IPS-18c (cell line): Measurements from ENCODE around the gene PLOD2.
"Not testable (repeated sequence)": the region's sequence is repeated elsewhere in the genome, so short reads cannot be mapped to it uniquely, and the experiment has no call there.

ENCODE experiments used
- H3K4me3 ChIP-seq: 2 replicates; pipeline ENCODE4 v1.7.0; 2013; ENCODE audit warnings: low read depth, mild to moderate bottlenecking, low read length, moderate library complexity; ENCODE audit not compliant: insufficient read depth
- H3K9me3 ChIP-seq: one replicate; pipeline ENCODE4 v1.6.1; 2013; ENCODE audit warnings: mild to moderate bottlenecking, low read length, moderate library complexity; ENCODE audit not compliant: control insufficient read depth, insufficient read depth

The PLOD2 gene

DNA sequence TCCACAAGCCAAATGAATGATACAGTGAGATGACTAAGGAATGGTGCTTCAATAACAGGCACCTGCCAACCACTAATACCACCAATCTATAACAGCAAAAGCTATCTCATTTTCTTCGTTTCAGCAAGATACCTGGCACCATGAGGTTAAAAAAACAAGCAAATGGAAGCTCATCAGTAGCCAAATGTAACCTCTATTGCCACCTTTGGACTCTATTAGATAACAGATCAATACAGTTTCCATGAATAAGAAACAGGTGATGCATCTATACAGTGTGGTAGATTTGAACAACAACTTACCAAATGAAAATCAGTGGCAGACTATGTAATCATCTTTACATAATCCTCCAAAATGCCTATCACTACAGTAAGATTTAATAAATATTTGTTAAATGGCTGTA, 32.8 kb downstream of the PLOD2 start:
- Histone ChIP-seq H3K9me3 (no peaks in the 10 kb centered on the region), H3K4me3 (no peak overlapping the region)

DNA sequence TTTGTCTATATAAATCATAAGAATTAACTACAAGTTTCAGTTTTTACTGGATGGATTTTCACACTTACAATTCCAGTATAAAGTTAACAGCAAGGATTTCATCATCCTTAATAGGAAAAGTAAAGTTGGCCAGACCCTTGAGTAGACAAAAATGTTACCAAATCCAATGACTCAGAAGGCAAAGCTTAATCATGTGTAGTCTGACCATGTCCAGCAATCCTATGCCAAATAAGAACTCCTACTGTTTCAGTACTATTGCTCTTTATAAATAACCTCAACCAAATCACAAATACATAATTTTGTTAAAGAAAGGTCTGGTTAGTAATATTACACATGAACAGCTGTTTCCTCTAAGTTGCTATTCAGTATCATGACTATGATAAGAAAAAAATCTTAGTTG, 35.0 kb downstream of the PLOD2 start:
- no peak overlapping the region for H3K4me3 ChIP-seq

DNA sequence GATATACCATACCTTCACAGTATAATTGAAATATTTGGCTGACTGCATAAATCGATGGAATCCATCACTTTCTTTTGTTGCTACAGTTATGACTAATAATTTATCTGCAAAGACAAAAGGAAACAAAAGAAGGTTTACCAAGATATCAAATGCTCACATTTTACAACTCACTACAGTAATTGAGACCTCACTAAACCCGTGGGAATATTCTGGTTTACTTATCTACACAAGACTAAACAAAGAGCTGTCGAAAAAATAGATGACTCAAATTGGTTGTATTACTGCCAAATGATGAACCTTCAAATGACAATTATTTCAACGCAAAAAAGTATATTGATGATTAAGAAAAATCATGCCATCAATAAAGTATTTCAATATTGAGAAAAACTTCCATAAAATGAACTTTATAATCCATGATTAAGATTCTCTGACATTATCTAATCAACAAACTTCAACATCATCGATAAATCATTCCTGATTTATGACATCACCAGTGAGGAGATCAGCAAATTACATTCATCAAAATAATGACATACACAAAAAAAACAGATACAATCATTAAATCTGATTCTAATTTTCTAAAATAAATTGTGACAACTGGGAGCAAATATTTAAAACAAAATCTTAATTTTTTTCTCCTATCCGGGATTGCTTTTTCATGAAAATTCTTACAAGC, 36.7 kb downstream of the PLOD2 start:
- no peak overlapping the region for H3K4me3 ChIP-seq
- H3K9me3 ChIP-seq: no peaks in the 10 kb centered on the region

More for the DNA sequence above, 35.0 kb downstream of the PLOD2 start:
- no peaks in the 10 kb centered on the region for H3K9me3 ChIP-seq

DNA sequence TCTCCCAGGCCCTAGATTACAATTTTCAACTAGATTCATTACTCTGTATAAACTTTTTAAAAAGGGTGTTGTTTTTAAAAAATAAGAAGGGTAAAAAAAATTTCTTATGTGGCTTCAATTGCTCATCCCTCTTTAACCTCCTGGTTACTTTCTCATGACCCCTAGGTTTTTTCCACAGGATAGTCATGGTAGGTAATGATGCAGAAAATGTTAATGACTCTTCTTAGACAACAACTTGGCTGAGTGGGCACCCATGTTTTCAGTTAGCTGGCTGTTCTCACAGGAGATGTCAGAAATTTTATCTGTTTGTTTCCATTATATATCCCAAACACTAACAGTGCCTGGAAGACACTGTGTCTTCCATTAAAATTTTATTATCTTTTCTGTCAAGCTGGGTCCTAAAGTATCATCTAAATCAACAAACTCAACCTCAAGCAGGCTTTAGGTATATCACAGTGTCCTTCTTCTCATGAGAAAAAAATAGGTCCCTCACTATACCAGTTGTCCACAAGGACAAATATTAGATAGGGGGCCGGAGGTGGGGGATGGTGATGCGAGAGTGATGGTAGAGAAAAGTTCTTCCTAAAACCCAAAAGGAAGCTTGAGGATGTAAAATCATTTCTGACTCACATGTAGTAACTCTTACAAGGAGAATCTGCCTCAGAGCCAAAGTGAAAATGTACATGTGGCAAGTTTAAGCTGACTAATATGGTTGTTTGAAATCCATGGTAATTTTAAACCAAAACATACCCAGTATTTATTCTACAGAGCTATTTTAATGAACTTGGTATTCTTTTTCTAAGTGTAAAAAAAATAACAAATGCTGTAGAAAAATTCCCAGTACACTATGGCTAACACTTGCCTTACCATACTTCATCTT, 43.3 kb downstream of the PLOD2 start:
- Histone ChIP-seq H3K4me3 (no peak overlapping the region), H3K9me3 (no peaks in the 10 kb centered on the region)

DNA sequence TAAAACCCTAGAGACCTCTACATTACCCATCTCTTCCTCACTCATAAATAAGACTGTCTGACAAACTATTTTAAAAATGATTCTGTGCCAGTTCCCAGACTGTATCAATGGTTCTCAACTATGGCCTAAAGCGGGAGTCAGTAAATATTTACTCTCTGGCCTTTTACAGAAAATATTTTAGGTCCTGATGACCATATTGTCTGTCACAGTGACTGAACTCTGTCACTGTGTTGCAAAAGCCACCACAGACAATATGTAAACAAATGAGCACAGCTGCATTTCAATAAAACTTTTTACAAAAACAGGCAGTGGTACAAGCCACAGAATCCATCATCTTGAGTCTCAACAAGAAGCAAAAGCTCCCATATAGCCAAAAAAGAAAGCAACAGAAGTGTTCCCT, 45.4 kb downstream of the PLOD2 start:
- no peaks in the 10 kb centered on the region for H3K9me3 ChIP-seq
- no peak overlapping the region for H3K4me3 ChIP-seq

DNA sequence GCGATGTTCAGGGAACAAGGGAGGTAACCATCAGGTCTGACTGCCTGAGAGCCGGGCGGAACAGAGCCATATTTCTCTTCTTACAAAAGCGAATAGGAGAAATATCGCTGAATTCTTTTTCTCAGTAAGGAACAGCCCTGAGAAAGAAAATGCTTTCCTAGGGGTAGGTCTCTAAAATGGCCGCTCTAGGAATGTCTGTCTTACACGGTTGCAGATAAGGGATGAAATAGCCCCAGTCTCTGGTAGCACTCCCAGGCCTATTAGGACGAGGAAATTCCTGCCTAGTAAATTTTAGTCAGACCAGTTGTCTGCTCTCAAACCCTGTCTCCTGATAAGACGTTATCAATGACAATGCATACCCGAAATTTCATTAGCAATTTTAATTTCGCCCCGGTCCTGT, 47.2 kb downstream of the PLOD2 start:
- H3K9me3 ChIP-seq, H3K4me3 ChIP-seq: not testable (repeated sequence)

DNA sequence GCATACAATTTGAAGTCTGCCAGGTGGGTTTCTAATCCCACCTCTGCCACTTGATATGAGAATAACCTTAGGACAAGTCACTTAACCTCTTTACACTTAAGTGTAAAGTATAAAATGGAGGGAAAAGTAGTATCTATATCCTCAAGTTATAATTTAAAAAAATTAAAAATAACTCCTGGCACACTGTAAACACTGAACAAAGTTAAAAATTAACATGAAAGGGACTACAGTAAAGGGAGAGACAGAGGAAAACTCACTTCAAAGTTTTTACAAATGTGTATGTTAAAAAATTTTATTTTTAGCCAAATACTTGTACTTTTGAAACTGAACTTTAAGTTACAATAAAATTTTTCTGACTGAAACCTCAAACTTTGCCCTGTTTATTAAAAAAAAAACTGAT, 49.6 kb downstream of the PLOD2 start:
- no peaks in the 10 kb centered on the region for H3K9me3 ChIP-seq
- no peak overlapping the region for H3K4me3 ChIP-seq

DNA sequence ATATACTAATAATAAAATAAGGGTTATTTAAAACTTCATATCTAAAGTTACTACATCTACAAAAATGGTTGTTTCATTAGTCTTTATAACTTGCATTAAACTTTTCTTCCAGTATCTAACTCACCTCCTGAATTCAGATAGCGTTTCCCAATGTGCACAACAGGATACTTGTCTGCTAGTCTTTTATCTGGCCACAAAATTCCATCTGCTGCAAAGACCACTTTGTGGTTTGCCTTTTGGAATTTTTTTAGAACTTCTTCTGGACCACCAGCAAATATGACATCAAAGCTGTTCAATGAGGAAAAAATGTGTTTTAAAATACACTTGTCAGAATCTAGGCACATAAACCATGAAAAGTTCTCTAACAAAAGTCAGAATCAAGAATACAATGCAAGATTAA, 50.8 kb downstream of the PLOD2 start:
- no peaks in the 10 kb centered on the region for H3K9me3 ChIP-seq
- no peak overlapping the region for H3K4me3 ChIP-seq

DNA sequence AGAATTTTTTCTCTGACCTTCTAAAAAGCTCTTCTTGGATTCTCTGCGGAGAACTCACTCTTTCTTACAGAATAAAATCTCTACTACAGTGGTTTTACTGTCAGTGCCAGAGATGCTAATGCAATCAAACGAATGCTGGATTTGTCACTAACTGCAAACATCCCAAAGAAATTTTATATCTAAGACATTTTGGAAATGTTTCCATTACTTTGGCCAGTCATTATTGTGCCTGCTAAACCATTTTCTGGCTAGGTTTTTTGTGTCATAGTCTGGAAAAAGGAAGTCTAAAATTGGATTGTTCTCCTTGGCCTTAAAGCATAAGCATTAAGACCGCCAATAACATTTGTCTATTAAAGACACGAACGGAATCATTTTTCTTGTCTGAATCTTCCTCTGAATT, 54.0 kb downstream of the PLOD2 start:
- no peak overlapping the region for H3K4me3 ChIP-seq
- H3K9me3 ChIP-seq: no peaks in the 10 kb centered on the region

DNA sequence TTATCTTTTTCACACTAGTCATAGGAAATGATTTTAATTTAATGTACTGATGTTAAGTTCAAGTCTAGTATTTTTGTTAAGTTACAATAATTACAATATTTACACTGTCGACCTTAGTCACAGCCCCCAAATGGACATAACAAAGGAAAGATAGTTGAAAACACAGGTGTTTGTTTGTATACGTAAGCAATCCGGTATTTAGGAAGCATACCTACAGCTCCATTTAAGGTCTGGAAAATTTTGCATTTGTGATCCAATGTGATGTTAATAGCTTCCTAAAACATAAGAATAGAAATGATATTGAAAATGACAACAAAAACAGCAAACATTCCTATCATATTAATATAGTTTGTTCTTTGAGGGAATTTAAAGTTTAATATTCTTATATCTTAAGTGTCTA, 56.9 kb downstream of the PLOD2 start:
- no peaks in the 10 kb centered on the region for H3K9me3 ChIP-seq
- no peak overlapping the region for H3K4me3 ChIP-seq

DNA sequence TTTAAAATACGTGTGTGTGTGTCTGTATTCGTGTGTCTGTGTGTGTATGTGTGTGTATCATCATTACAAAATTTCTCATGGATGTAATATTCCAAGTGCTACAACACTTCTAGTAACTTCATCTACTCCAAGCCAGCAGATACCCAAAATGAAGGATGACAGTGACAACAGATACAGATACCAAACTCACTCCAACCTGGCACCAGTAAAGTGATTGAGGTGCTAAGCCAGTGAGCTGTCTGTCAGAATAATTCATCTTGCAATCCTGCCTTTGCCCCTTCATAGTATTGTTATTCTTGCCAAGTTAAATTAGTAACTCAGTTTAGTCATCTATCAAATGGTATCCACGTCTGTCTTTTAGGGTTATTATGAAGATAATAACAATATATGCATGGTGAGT, 58.1 kb downstream of the PLOD2 start:
- Histone ChIP-seq H3K4me3 (no peak overlapping the region), H3K9me3 (no peaks in the 10 kb centered on the region)

DNA sequence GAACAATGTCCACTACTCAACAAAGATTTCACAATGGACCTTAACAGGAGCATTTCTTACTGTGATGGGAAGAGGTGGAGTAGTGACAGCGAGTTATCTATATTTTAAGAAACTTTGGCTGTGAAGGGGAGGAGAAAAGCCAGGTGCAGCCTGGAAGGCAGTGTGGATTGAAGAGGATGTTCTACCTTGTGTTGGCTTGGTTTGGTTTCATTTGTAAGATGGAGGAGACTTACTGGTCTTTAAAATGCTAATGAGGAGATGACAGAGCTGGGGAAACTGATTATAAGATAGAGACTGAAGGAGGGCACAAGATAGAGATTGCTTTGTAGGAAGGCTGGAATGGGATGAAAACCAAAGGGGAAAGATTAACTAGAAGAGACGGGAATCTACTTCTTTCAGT, 59.4 kb downstream of the PLOD2 start:
- Histone ChIP-seq H3K4me3 (no peak overlapping the region), H3K9me3 (no peaks in the 10 kb centered on the region)

DNA sequence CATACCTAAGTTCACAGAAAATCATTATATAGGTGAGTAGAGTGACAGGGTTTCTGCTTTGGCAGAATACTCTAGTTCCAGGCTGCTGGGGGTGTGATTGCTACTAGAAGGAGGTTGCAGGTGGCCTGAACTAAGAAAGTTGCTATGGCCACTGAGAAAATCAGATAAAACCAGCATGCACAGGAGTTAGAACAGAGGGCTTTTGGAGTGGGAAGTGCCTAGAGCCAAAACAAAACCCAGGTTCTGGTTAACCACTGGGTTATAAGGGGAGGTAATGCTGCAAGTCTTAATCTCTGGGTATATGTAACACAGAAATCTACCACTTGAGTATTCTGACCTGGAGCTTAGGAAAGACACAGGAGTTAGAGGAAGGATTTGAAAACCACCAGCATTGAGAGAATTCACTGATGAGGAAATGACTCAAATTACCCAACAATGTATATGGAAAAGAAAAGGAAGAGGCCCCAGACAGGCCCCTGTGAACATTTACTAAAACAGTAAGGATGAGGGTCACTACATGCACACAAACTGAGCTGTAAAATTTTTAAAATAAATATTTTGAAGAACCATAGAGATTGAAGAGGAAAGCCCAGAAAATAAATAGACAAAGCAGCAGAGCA, 60.0 kb downstream of the PLOD2 start:
- Histone ChIP-seq H3K9me3 (no peaks in the 10 kb centered on the region), H3K4me3 (no peak overlapping the region)

DNA sequence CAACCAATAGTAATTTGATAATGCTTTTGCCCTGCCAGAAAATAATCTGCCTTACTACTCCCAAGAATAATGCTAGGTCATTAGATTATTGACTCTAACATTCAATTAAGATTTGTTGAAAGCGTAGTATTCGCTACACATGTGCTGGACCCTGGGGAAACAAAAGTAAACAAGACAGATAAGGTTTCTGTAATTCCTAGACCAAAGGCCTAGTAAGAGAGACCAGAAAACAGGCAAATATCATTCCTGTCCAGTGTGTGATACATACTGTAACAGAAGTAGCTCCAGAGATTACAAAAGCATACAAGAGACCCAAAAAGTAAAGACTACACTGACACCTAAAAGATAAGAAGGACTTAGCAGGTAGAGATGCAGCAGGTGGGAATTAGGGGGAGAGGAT, 60.8 kb downstream of the PLOD2 start:
- Histone ChIP-seq H3K4me3 (no peak overlapping the region), H3K9me3 (no peaks in the 10 kb centered on the region)

DNA sequence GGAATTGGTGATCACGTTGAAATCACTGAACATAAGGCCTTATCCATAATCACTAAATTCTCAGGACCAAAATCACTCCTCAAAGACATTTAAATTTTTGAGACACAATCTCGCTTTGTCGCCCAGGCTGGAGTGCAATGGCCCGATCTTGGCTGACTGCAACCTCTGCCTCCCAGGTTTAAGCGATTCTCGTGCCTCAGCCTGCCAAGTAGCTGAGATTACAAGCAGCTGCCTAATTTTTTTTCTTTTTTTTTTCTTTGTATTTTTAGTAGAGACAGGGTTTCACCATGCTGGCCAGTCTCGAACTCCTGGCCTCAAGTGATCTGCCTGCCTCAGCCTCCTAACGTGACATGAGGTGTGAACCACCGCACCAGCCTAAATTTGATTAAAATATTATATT, 61.7 kb downstream of the PLOD2 start:
- Histone ChIP-seq H3K9me3 (no peaks in the 10 kb centered on the region), H3K4me3 (no peak overlapping the region)

DNA sequence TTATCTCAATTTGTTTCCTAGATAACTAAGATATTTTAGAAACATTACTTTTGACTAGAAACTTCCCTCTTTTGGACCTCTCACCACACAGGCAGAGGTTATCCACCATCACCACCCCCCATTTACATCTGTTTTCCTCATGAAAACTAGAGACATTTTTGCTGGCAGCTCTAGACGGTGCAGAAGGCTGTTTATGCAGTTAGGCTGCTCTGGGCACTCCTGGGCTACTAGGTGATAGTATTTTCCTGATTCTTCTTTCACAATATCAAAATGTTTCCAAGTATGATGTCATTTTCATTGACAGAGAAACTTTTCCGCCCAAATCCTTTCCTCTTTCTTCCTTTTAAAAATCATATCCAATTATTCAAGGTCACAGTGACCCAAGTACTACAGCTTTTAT, 67.1 kb downstream of the PLOD2 start:
- Histone ChIP-seq H3K9me3 (no peaks in the 10 kb centered on the region), H3K4me3 (no peak overlapping the region)

DNA sequence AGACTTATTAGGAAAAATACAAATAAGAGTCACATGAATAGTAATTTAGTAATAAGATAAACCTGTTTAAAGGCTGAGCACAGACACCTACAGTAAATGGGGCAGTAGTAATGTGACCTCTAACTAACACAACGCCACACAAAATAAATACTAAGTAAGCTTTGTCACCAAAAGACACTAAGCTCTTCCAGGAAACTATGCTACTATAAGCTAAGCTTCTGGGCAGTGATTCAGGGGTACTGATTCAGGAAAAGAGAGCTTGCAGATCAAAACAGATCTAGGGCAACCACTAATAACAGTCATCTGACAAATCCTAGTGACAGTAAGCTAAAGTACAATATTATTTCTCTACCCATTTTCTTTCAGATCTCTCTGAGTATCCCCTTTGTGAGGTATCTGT, 68.8 kb downstream of the PLOD2 start:
- no peak overlapping the region for H3K4me3 ChIP-seq

DNA sequence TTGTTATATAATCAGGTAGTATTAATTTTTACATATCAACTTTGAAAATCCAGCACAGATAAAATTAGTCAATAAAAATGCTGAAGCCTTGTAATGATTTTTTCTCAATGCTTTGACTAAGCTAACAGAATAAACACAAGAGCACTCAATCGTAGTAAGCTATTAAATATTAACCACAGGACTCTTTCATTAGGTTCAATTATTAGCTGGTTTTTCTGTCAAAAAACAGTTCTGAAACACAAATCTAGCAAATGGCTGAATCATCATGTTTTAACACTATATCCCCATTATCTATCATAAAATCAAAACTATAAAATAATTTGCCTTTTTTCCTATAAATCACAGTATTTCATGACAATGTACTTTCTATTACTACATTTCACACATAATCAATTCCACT, 69.6 kb downstream of the PLOD2 start:
- Histone ChIP-seq H3K4me3 (no peak overlapping the region), H3K9me3 (no peaks in the 10 kb centered on the region)

More for the DNA sequence above, 68.8 kb downstream of the PLOD2 start:
- H3K9me3 ChIP-seq: no peaks in the 10 kb centered on the region
